Skeletal muscle satellite cell (primary cell): Measurements from ENCODE around the gene NELL2.

Experiments
- H3K27me3 ChIP-seq: 2 replicates; pipeline ENCODE4 v1.7.0; 2013; ENCODE audit warnings: low read length; ENCODE audit not compliant: control insufficient read depth, insufficient read depth
- H3K36me3 ChIP-seq: 2 replicates; pipeline ENCODE4 v1.7.0; 2013; ENCODE audit warnings: mild to moderate bottlenecking, control low read depth, low read length; ENCODE audit not compliant: insufficient read depth
- H3K4me1 ChIP-seq: 2 replicates; pipeline ENCODE4 v1.7.0; 2013; ENCODE audit warnings: low read length; ENCODE audit not compliant: control insufficient read depth, insufficient read depth
- H3K4me2 ChIP-seq: 2 replicates; pipeline ENCODE4 v1.7.0; 2013; ENCODE audit warnings: mild to moderate bottlenecking, low read length
- H3K4me3 ChIP-seq: 2 replicates; pipeline ENCODE4 v1.7.0; 2013; ENCODE audit warnings: low read length
- H3K9ac ChIP-seq: 2 replicates; pipeline ENCODE4 v1.7.0; 2013; ENCODE audit warnings: mild to moderate bottlenecking, low read depth, low read length, moderate library complexity
- H3K9me3 ChIP-seq: replicated peaks from 2 replicates; pipeline ENCODE4 v1.7.0; 2013; ENCODE audit warnings: mild to moderate bottlenecking, control low read depth, low read length

Gene NELL2

GRCh38 chr12:44647917-44648690 lies 228.0 kb downstream of the NELL2 start:
- no peaks in the 10 kb centered on the region for H3K4me1 ChIP-seq
- H3K4me3 ChIP-seq = no peak overlapping the region
- H3K4me2 ChIP-seq = no peak overlapping the region
- no peaks in the 10 kb centered on the region for H3K9me3 ChIP-seq
- no peaks in the 10 kb centered on the region for H3K27me3 ChIP-seq
- no peaks in the 10 kb centered on the region for H3K36me3 ChIP-seq
- H3K9ac ChIP-seq = no peak overlapping the region

GRCh38 chr12:44640427-44641190 lies 235.5 kb downstream of the NELL2 start:
- H3K27me3 ChIP-seq = no peaks in the 10 kb centered on the region
- H3K9ac ChIP-seq = no peak overlapping the region
- H3K4me3 ChIP-seq = no peak overlapping the region
- H3K4me2 ChIP-seq = no peak overlapping the region
- H3K36me3 ChIP-seq = no peaks in the 10 kb centered on the region
- H3K4me1 ChIP-seq = no peaks in the 10 kb centered on the region
- no peaks in the 10 kb centered on the region for H3K9me3 ChIP-seq

- H3K4me2 ChIP-seq = no peak overlapping the region
- H3K27me3 ChIP-seq = no peaks in the 10 kb centered on the region
- H3K9ac ChIP-seq = no peak overlapping the region
- no peaks in the 10 kb centered on the region for H3K4me1 ChIP-seq
- H3K36me3 ChIP-seq = no peaks in the 10 kb centered on the region
- H3K4me3 ChIP-seq = no peak overlapping the region
- H3K9me3 ChIP-seq = no peaks in the 10 kb centered on the region
Measured at GRCh38 chr12:44637875-44638274, 238.2 kb downstream of the NELL2 start.

GRCh38 chr12:44628180-44628579 lies 247.9 kb downstream of the NELL2 start:
- Histone ChIP-seq H3K4me3 (no peak overlapping the region), H3K9ac (no peak overlapping the region), H3K9me3 (no peaks in the 10 kb centered on the region), H3K36me3 (no peaks in the 10 kb centered on the region), H3K27me3 (no peaks in the 10 kb centered on the region), H3K4me2 (no peak overlapping the region), H3K4me1 (no peaks in the 10 kb centered on the region)

GRCh38 chr12:44627387-44628166 lies 248.5 kb downstream of the NELL2 start:
- Histone ChIP-seq H3K4me2 (no peak overlapping the region), H3K9me3 (no peaks in the 10 kb centered on the region), H3K4me1 (no peaks in the 10 kb centered on the region), H3K36me3 (no peaks in the 10 kb centered on the region), H3K9ac (no peak overlapping the region), H3K4me3 (no peak overlapping the region), H3K27me3 (no peaks in the 10 kb centered on the region)

- Histone ChIP-seq H3K4me1 (no peaks in the 10 kb centered on the region), H3K4me3 (no peak overlapping the region), H3K27me3 (no peaks in the 10 kb centered on the region), H3K9me3 (no peaks in the 10 kb centered on the region), H3K9ac (no peak overlapping the region), H3K4me2 (no peak overlapping the region), H3K36me3 (no peaks in the 10 kb centered on the region)
Measured at GRCh38 chr12:44626883-44627282, 249.2 kb downstream of the NELL2 start.

GRCh38 chr12:44618946-44619345 lies 257.2 kb downstream of the NELL2 start:
- Histone ChIP-seq H3K36me3 (no peaks in the 10 kb centered on the region), H3K4me2 (no peak overlapping the region), H3K9ac (no peak overlapping the region), H3K9me3 (no peaks in the 10 kb centered on the region), H3K4me3 (no peak overlapping the region), H3K4me1 (no peaks in the 10 kb centered on the region), H3K27me3 (no peaks in the 10 kb centered on the region)

GRCh38 chr12:44616402-44616801 lies 259.7 kb downstream of the NELL2 start:
- Histone ChIP-seq H3K9ac (no peak overlapping the region), H3K9me3 (no peaks in the 10 kb centered on the region), H3K4me2 (no peak overlapping the region), H3K36me3 (no peaks in the 10 kb centered on the region), H3K4me3 (no peak overlapping the region), H3K27me3 (no peaks in the 10 kb centered on the region), H3K4me1 (no peaks in the 10 kb centered on the region)

- H3K4me1 ChIP-seq = no peaks in the 10 kb centered on the region
- no peak overlapping the region for H3K9ac ChIP-seq
- H3K4me2 ChIP-seq = no peak overlapping the region
- H3K4me3 ChIP-seq = no peak overlapping the region
- H3K9me3 ChIP-seq = no peaks in the 10 kb centered on the region
- H3K27me3 ChIP-seq = no peaks in the 10 kb centered on the region
- no peaks in the 10 kb centered on the region for H3K36me3 ChIP-seq
Measured at GRCh38 chr12:44611538-44611937, 264.6 kb downstream of the NELL2 start.

- no peak overlapping the region for H3K4me3 ChIP-seq
- H3K27me3 ChIP-seq = no peaks in the 10 kb centered on the region
- H3K36me3 ChIP-seq = no peaks in the 10 kb centered on the region
- no peaks in the 10 kb centered on the region for H3K4me1 ChIP-seq
- H3K9me3 ChIP-seq = no peaks in the 10 kb centered on the region
- no peak overlapping the region for H3K9ac ChIP-seq
- H3K4me2 ChIP-seq = no peak overlapping the region
Measured at GRCh38 chr12:44603701-44604100, 272.4 kb downstream of the NELL2 start.

GRCh38 chr12:44592626-44593025 lies 283.5 kb downstream of the NELL2 start:
- Histone ChIP-seq H3K27me3 (no peaks in the 10 kb centered on the region), H3K36me3 (no peaks in the 10 kb centered on the region), H3K4me3 (no peak overlapping the region), H3K9ac (no peak overlapping the region), H3K4me2 (no peak overlapping the region), H3K4me1 (no peaks in the 10 kb centered on the region), H3K9me3 (no peaks in the 10 kb centered on the region)
